ENCODE data around the gene RELN.

GRCh38 chr7:103609778-103610177 lies 379.7 kb downstream of the RELN start:
- TF ChIP-seq POLR2A (IDR thresholded peaks at IDR 0.05): no peak
- no peak for TF ChIP-seq CTCF (IDR thresholded peaks at IDR 0.05 in 4 of 5, conservative IDR thresholded peaks at IDR 0.05 in 1 of 5)

Data from gastrocnemius medialis (tissue), 4 donors.